Ovary (tissue), 9 donors: ENCODE results near the gene GALNT13. TPM values are rescaled to one million over a fixed set of nuclear protein-coding genes. Genes with fewer than 3 reads are reported as not detected.
A peak's percentile ranks its signal among the peaks of the same experiment; 100 is the strongest.

Source experiments
- DNase-seq, 5 donors: peaks; one replicate each; pipeline ENCODE4 v3.0.0-alpha.2; 2019 to 2020
- H3K27ac ChIP-seq, 2 donors: fragments of 200-600 bp; one replicate each; pipeline versions ENCODE4 v1.5.1 to v1.8.0; 2019 to 2022
- H3K27me3 ChIP-seq: fragments of 200-600 bp; one replicate; pipeline ENCODE4 v1.8.0; 2022
- H3K36me3 ChIP-seq: fragments of 200-600 bp; sonication (generic); one replicate; pipeline ENCODE4 v1.5.1; 2019
- H3K4me1 ChIP-seq: one replicate; pipeline ENCODE4 v1.8.1; 2013; ENCODE audit warnings: mild to moderate bottlenecking, moderate library complexity; ENCODE audit not compliant: insufficient read depth
- H3K4me3 ChIP-seq: fragments of 200-600 bp; sonication (generic); one replicate; pipeline ENCODE4 v1.5.1; 2017
- H3K9me3 ChIP-seq, 2 donors: fragments of 200-600 bp in 1 of 2; sonication (generic) in 1 of 2; one replicate each; pipeline versions ENCODE4 v1.5.1 to v1.8.1; 2013 to 2019; ENCODE audit warnings: mild to moderate bottlenecking in 1 of 2, moderate library complexity in 1 of 2
- EP300 ChIP-seq: sonication (generic); formaldehyde crosslinking; IDR thresholded peaks from one replicate; pipeline ENCODE4 v1.6.1; 2017; ENCODE audit warnings: antibody characterized with exemption
- POLR2A ChIP-seq: fragments of 450-650 bp; IDR thresholded peaks from one replicate; pipeline ENCODE4 v1.6.1; 2017; ENCODE audit warnings: antibody characterized with exemption, mild to moderate bottlenecking, moderate library complexity
- WGBS, 3 donors: extraction: QIAGEN DNeasy Blood & Tissue Kit in 1 of 3; methylation state at CpG; one replicate each; pipeline versions ENCODE4 v1.1.5 to v1.1.7; 2013 to 2017; 5-methylcytosine and 5-hydroxymethylcytosine counted together
- intact Hi-C, 4 donors: fragments of 100-400 bp; cut with DNase I; formaldehyde crosslinking; loops; one replicate each; pipeline versions ENCODE4 v1.11.0 to v1.15.1; 2022 to 2023
- polyA plus RNA-seq, 2 donors: library from polyadenylated mRNA; stranded (reverse); fragments of 200-250 nt in 1 of 2; fragments of 350-450 nt in 1 of 2; fragmentation: Illumina TruSeq in 1 of 2; extraction: RNeasy Lipid Tissue Mini Kit (QIAGEN cat#74804) in 1 of 2; gene quantifications; one replicate each; pipeline ENCODE4 v1.2.3, GENCODE V29; 2013 to 2014
- total RNA-seq, 7 donors: library from RNA; depleted of rRNA in 2 of 7; stranded (reverse); fragments of >200 nt in 2 of 7; fragmentation: NEBNext Ultra II Directional in 3 of 7; extraction: Animal tissue kit (Norgen Biotek cat#: 25700) in 3 of 7; gene quantifications; one replicate each; pipeline versions ENCODE4 v1.1.0 to v1.2.4, GENCODE V29; 2016 to 2023
- TF ChIP-seq, protein P1 (sequence below), 3 donors: fragments of 450-650 bp in 2 of 3; fragments of 200-600 bp in 1 of 3; IDR thresholded peaks; one replicate each; pipeline versions ENCODE4 v1.5.1 to v1.8.0; 2016 to 2022; ENCODE audit warnings: antibody characterized with exemption in 3 of 3, mild to moderate bottlenecking in 1 of 3
- donor health status: DM: no; HTN: no; CAD: no; lungs with moderate emphysema.
- donor health status: DM: no; HTN: no; CAD: no.
- donor health status: Bipolar disorder and iron deficiency.
- donor health status: DM: yes; HTN: yes; CAD: no.
- donor health status: DM: no; HTN: no; CAD: no.
- donor health status: DM: yes; HTN: yes; CAD: no.

GALNT13 gene
- total and polyA plus RNA-seq, 9 donors: 0.22 to 4.7 (median 1.1) TPM; not detected in 1

DNA sequence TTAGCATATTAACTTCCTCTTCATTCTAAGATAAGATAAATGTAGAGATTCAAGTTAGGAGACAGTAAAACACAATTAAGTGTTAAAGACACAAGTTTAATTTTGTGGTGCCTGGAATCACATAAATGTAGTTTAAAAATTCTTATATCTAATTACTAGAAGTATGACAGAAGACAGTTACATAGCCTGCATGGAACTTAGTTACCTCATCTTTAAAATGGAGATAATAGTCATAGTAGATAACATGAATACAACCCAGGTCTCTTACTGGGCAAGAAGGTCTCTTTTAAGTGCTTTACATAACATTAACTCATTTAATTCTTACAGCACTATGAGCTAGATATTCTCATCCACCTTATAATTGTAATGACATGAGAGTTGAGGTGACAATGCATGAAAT, 15.1 kb downstream of the GALNT13 start:
- Histone ChIP-seq H3K4me1 (no peaks in the 10 kb centered on the region), H3K27me3 (no peaks in the 10 kb centered on the region), H3K36me3 (no peaks in the 10 kb centered on the region), H3K4me3 (no peak overlapping the region), H3K27ac (no peak overlapping the region), H3K9me3 (no peaks in the 10 kb centered on the region)
- TF ChIP-seq POLR2A (no peak), EP300 (no peak)
- TF ChIP-seq, protein P1, sequence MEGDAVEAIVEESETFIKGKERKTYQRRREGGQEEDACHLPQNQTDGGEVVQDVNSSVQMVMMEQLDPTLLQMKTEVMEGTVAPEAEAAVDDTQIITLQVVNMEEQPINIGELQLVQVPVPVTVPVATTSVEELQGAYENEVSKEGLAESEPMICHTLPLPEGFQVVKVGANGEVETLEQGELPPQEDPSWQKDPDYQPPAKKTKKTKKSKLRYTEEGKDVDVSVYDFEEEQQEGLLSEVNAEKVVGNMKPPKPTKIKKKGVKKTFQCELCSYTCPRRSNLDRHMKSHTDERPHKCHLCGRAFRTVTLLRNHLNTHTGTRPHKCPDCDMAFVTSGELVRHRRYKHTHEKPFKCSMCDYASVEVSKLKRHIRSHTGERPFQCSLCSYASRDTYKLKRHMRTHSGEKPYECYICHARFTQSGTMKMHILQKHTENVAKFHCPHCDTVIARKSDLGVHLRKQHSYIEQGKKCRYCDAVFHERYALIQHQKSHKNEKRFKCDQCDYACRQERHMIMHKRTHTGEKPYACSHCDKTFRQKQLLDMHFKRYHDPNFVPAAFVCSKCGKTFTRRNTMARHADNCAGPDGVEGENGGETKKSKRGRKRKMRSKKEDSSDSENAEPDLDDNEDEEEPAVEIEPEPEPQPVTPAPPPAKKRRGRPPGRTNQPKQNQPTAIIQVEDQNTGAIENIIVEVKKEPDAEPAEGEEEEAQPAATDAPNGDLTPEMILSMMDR (IDR thresholded peaks at IDR 0.05): no peak
- intact Hi-C loops: no loop called here
- DNase-seq: no peak

DNA sequence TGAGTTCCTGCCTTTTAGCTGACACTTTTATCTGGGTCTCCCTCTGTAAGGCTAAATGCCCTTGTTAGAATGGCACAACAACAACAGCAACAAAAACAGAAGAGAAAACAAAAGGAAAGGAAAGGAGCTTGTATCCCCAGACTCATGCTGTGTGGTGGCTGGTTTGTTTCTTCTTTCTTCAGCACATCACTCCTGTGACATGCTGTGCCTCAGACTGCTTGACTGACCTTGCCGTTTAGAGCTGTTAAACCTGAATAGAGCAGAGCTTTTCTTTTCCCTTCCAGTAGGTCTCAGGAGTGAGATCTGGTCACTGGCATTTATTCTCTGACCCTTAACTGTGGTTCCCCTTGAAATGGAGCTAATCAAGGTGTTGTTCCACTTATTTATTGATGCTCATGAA, 18.9 kb downstream of the GALNT13 start:
- Histone ChIP-seq H3K36me3 (no peaks in the 10 kb centered on the region), H3K4me3 (no peak overlapping the region), H3K4me1 (no peaks in the 10 kb centered on the region), H3K27ac (no peak overlapping the region), H3K27me3 (no peaks in the 10 kb centered on the region), H3K9me3 (no peaks in the 10 kb centered on the region)
- intact Hi-C loops: no loop called here
- TF ChIP-seq EP300: no peak
- TF ChIP-seq, protein P1 (IDR thresholded peaks at IDR 0.05): no peak
- no peak for TF ChIP-seq POLR2A
- WGBS, 3 donors: 13 to 22% (median 14%) methylated on average over 1 of the region's 1 CpG
- DNase-seq: no peak

DNA sequence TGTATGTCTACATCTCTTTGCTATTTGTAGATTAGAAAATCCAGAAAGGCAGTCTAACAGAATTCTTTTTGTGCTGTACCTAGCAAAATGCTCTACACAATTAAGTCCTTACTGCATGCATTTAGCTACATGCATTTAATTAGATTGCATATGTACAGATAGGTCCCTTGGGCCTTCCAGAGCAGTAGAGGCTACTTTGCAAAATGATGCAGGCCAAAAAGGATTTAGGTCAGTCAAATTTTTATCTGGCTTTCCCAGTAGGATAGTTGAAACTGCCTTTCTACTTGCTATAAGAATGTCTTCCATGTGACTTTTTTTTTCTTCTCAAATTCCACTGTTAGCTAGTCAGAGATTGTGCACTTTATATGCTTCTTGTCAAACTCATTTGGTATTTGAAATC, 19.3 kb downstream of the GALNT13 start:
- no peak overlapping the region for H3K27ac ChIP-seq
- H3K27me3 ChIP-seq: no peaks in the 10 kb centered on the region
- DNase-seq: no peak

DNA sequence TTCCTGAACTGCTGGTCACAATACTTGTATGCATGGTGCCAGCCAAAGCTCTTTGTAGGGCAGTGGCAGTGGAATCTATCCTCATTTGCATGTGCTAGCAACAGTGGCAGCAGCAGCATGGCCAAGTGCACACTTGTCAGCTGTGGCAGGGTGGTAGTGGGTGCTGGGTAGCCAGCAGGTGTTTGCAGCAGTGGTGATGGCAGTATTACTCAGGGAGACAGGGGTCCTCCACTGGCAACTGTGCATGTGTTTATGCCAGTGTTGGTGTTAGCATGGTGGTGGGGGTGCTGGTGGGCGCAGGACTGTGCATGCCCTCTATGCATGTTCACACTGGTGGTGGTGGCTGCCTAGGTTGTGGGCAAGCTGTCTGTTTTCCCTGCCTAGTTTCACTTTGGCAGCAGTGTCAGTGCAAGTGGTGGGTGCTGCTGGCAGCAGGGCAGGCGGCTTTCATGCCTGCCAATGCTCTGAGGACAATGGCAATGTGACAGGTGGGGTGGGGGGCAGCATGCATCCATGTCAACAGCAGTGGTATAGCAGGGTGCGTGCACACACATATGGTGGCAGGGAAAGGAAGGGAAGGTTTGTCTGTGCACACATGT, 41.2 kb downstream of the GALNT13 start:
- no peaks in the 10 kb centered on the region for H3K4me1 ChIP-seq
- no peak overlapping the region for H3K27ac ChIP-seq
- H3K36me3 ChIP-seq: no peaks in the 10 kb centered on the region
- DNase-seq: peak in 1 of 5 donors; percentile 4
- H3K27me3 ChIP-seq: no peaks in the 10 kb centered on the region
- no peak overlapping the region for H3K4me3 ChIP-seq
- TF ChIP-seq, protein P1 (IDR thresholded peaks at IDR 0.05): no peak
- TF ChIP-seq EP300 (no peak), POLR2A (no peak)
- H3K9me3 ChIP-seq: no peaks in the 10 kb centered on the region
- intact Hi-C loops: no loop called here
- 86 to 92% (median 88%) methylated on average over 3 of the region's 3 CpGs for WGBS, 3 donors

More for the DNA sequence above, 19.3 kb downstream of the GALNT13 start:
- TF ChIP-seq, protein P1 (IDR thresholded peaks at IDR 0.05): no peak
- H3K9me3 ChIP-seq: no peaks in the 10 kb centered on the region
- intact Hi-C loops: no loop called here
- no peaks in the 10 kb centered on the region for H3K4me1 ChIP-seq
- H3K36me3 ChIP-seq: no peaks in the 10 kb centered on the region
- H3K4me3 ChIP-seq: no peak overlapping the region
